ENCODE results near the gene PDE9A.

GRCh38 chr21:42651515-42652401, 1.7 kb upstream of the PDE9A start:
- no peak for TF ChIP-seq EZH2 (IDR thresholded peaks at IDR 0.05; ENCODE audit: borderline replicate concordance, low read depth, low read length, severe bottlenecking)
- TF ChIP-seq, protein P1, sequence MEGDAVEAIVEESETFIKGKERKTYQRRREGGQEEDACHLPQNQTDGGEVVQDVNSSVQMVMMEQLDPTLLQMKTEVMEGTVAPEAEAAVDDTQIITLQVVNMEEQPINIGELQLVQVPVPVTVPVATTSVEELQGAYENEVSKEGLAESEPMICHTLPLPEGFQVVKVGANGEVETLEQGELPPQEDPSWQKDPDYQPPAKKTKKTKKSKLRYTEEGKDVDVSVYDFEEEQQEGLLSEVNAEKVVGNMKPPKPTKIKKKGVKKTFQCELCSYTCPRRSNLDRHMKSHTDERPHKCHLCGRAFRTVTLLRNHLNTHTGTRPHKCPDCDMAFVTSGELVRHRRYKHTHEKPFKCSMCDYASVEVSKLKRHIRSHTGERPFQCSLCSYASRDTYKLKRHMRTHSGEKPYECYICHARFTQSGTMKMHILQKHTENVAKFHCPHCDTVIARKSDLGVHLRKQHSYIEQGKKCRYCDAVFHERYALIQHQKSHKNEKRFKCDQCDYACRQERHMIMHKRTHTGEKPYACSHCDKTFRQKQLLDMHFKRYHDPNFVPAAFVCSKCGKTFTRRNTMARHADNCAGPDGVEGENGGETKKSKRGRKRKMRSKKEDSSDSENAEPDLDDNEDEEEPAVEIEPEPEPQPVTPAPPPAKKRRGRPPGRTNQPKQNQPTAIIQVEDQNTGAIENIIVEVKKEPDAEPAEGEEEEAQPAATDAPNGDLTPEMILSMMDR (IDR thresholded peaks at IDR 0.05; ENCODE audit: borderline replicate concordance, extremely low read depth, low read length, poor library complexity, severe bottlenecking), result no peak

Data from DND-41 (cell line).